Endometrial microvascular endothelial cells (primary cell): Measurements from ENCODE around the gene SLC47A2. TPM values are rescaled to one million over a fixed set of nuclear protein-coding genes. Genes with fewer than 3 reads are reported as not detected.

Source experiments
- in situ Hi-C: cut with HindIII; loops from 2 replicates; pipeline ENCODE4 v1.10.0; 2017; ENCODE audit warnings: low sequenced_read_pairs, low pct_unique_long_range_greater_than_20kb; ENCODE audit errors: inconsistent ontology term
- total RNA-seq: library from RNA; depleted of rRNA; stranded (reverse); fragments of >200 nt; gene quantifications from one replicate; pipeline ENCODE4 v1.2.3, GENCODE V29; 2015; ENCODE audit errors: inconsistent ontology term

The SLC47A2 gene
- total RNA-seq, 1 donor from 2014 or later, result not detected

DNA sequence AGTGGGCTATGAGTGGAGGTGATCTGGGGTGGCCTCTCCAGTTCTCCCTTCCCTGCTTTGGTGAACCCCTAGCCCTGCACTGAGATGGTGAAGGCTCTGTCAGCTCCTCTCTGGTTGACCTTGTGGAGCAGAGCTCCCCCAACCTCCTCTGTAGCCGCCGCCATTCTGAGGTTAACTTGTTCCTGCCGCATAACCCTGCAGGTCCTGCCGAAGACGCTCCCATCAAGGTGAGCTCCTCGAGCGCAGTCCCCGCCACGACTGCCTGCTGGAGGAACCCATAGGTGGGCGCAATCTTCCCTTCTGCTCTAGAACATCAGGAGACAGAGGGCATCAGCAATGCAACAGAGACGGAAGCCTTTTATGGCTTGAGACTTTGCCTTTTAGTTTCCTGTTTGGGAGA, 15.2 kb upstream of the SLC47A2 start:
- in situ Hi-C loops, result no loop called here

GRCh38 chr17:19730843-19731242, 14.5 kb upstream of the SLC47A2 start:
- in situ Hi-C loops, result no loop called here

GRCh38 chr17:19729900-19730299, 13.5 kb upstream of the SLC47A2 start:
- in situ Hi-C loops, result no loop called here

- in situ Hi-C loops, result no loop called here
These were observed 11.7 kb upstream of the SLC47A2 start for GRCh38 chr17:19728084-19728495.

- in situ Hi-C loops, result no loop called here
These were observed 11.2 kb upstream of the SLC47A2 start for GRCh38 chr17:19727501-19728078.

DNA sequence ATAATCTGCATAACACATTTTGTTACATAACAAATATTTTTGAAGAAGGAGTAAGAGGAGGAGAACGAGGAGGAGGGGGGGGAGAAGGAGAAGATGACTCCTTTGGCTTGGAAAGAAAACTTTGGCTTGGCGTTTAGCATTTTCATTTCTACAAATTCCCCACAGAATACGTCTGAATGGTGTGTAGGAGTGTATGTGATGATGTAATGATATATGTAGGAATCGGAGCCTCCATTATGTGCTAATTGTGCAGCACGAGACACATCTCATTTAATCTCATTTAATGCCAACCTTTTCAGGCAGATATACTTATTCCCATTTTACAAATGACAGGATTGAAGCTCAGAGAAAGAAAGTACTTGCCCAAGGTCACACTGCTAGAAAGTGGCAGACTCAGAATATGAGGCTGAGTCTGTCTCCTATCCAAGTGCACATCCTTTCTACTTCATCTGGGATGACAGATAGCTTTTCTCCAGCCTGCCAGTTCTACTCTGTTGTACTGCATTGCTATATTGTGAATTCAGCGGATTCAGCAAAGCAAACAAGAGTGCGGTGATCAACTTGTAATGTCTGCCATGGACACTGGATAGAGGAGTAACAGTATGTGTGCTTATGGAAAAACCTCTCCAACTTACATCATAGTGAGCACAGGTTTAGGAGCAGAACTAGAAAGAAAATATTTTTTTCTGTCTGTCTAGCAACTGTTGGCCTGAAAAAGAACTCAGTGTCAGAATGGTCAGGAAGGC, 10.4 kb upstream of the SLC47A2 start:
- in situ Hi-C loops, result no loop called here

GRCh38 chr17:19725486-19725885, 9.1 kb upstream of the SLC47A2 start:
- in situ Hi-C loops, result no loop called here

GRCh38 chr17:19724501-19725420, 8.4 kb upstream of the SLC47A2 start:
- in situ Hi-C loops, result no loop called here

GRCh38 chr17:19723964-19724363, 7.6 kb upstream of the SLC47A2 start:
- in situ Hi-C loops, result no loop called here

DNA sequence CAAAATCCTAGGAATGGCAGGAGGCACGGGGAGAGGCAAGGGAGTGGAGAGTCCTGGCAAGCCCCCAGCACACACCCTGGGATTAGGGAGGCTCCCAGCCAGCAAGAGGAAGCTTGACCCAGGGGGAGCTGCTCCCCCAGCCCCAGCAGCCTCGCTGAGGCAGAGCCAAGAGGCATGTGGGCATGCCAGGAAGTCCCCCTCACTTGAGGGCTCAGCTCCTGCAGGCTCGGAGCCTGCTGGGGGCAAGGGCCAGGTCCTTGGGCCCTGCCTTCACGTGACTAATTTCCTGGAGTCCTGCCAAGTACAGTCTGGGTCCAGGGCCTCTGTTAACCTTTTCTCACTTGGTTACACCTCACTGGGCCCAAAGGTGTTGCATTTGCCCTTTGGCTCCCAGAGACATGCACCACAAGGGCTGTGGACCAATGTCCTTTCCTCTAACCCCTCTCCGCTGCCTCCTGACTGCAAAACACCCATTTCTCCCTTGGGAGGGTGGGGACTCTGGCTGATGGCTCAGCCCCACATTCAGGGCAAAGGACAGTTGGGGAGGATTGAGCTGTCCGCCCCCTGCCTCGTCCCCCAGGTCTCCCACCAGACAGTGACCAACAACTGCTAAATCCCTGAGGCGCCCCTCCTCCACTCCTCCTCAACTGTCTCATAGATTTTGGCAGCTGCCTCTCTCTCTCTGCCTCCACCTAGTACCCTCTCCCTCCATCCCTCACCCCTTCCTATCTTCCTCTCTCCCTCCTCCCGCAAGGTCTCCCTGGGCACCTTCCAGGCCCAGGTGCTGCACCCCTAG, 4.4 kb upstream of the SLC47A2 start:
- in situ Hi-C loops, result no loop called here

DNA sequence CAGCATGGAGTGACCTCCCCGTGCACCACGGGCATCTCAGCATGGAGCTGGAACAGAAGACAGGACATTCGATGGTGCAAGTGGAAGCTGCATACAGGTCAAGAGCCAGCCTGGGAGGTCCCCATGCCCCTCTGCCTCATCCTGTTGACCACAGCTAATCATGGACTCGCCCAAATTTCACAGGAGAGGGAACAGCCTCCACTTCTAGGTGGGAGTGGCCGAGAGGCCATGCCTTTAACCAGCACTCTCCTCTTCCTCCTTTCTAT, 3.8 kb upstream of the SLC47A2 start:
- in situ Hi-C loops, result no loop called here

DNA sequence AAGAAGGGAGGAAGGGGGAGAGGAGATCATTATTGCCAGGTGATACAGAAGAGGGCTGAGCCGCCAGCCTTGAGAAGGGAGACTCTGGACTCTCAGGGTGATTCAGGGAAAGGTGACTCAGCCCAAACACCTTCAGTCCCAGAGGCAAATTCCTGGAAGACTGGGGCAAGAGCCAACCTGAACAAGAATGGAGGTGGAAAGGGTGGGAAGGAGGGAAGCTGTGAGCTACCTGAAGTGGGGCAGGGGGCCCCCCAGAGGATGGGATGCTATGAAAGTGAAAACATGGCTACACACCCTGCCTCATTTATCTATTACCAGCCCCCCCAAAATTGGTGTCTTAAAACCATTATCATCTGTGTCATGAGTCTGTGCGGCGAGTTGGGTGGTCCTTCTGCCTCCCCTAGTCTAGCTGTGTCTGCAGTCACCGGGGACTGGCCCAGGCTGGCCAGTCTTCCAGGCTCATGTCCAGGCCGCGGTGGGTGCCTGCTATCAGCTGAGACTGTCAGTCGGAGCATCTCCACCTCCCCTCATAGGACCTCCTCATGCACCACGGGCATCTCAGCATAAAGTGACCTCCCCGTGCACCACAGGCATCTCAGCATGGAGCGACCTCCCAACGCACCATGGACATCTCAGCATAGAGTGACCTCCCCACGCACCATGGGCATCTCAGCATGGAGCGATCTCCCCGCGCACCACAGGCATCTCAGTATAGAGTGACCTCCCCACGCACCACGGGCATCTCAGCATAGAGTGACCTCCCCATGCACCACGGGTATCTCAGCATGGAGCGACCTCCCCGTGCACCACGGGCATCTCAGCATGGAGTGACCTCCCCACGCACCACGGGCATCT, 3.2 kb upstream of the SLC47A2 start:
- in situ Hi-C loops, result no loop called here

DNA sequence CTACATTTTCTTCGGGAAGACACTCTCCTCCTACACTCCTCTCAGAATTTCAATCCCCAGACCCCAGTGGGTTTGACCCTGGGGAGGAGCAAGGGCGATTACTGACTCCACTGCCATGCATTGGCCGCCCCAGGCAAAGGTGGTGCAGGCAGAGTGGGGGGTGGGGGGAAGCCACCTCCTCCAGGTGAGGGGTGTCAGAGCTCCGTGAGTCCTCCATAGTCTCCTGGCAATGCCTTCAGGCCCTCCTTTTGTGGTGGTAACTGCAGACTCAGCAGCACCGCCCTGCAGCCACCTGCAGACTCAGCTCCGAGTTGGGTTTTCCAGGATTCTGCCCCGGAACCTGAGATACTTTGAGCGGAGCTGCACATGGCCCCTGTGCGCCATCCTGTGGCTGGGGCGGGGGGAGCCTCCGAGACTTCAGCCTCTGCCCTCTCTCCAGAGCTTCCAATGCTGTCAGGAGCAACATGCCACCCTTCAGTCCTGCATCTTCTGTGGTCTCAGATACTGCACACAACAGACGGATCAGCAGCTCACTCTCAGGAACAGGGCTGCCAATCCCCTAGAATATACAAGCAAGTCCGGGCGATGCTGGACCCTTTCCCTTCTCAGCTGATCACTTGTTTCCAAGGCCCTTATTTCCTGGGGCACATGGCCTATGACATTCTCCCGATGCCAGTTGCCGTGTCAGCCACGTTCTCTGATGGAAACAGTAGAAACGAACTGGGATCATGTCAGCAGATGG, 2.4 kb upstream of the SLC47A2 start:
- in situ Hi-C loops, result no loop called here

GRCh38 chr17:19718041-19718612, 1.7 kb upstream of the SLC47A2 start:
- in situ Hi-C loops, result no loop called here

DNA sequence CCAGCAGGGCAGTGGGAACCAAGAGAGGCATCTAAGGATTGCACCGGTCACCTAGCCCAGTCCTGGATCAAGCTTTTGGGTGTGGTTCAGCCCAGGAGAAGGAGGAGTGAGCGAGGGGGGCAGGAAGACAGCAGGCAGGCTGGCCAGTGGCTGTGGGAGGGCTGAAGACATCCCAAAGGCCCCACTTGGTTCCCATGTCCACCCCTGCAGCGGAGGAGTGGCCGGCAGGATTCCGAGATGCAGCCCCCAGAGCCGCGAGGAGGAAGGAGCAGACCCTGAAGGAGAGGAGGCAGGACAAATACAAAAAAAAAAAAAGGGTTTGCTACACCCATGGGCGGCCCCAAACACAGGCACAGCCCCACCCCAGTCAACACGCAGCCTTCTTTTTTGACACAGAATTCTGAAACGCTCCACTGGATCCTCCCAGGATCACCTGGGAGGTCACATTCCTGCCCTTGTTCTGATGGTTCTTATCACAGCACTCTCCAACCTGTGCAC, 1.1 kb upstream of the SLC47A2 start:
- in situ Hi-C loops, result no loop called here

DNA sequence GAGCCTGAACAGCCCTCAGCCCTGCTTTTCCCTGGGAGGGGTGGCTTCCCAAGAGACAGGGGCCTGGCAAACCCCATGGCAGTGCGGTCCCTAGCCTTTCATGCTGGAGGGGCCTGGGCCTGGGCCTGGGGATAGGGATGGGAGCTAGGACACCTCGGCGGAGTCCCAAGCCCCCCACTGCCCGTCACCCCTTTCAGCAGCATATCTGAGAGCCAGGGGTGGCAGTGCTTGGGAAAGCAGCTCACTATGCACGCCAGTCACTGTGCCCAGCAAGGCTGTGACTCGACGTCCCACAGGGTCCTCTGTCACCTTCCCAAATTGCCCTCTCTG, 612 bp upstream of the SLC47A2 start:
- in situ Hi-C loops, result no loop called here
